Prostate gland (tissue), 2 donors: ENCODE measurements around the gene GNA15.

Experiments used
- POLR2A ChIP-seq: fragments of 450-650 bp; IDR thresholded peaks from one replicate; pipeline ENCODE4 v1.6.1; 2016; ENCODE audit warnings: antibody characterized with exemption, mild to moderate bottlenecking
- POLR2AphosphoS5 ChIP-seq: sonication (generic); formaldehyde crosslinking; IDR thresholded peaks from one replicate; pipeline ENCODE4 v1.6.1; 2017; ENCODE audit warnings: antibody characterized with exemption
- TF ChIP-seq, protein P1 (sequence below), 4 experiments: fragments of 200-600 bp in 2 of 4; fragments of 450-650 bp in 2 of 4; sonication (generic) in 2 of 4; IDR thresholded peaks; 1 replicate in 3 of 4; 2 replicates in 1 of 4; pipeline ENCODE4 v1.5.1; 2016 to 2019; ENCODE audit warnings: antibody characterized with exemption in 4 of 4, mild to moderate bottlenecking in 2 of 4, moderate library complexity in 2 of 4

DNA sequence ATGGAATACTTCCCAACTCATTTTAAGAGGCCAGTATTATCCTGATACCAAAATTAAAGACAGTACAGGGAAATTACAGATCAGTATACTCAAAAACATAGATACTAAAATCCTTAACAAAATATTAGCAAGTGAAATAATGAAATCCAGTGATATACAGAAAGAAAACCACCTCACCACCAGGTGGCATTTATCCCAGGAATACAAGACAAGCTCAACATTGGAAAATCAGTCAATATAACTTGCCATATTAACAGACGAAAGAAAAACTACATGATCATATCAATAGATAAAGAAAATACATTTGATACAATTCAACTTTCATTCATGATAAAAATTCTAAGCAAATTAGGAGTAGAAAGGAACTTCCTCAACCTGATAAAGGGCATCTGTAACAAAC is 6.7 kb upstream of the GNA15 start:
- TF ChIP-seq, protein P1, sequence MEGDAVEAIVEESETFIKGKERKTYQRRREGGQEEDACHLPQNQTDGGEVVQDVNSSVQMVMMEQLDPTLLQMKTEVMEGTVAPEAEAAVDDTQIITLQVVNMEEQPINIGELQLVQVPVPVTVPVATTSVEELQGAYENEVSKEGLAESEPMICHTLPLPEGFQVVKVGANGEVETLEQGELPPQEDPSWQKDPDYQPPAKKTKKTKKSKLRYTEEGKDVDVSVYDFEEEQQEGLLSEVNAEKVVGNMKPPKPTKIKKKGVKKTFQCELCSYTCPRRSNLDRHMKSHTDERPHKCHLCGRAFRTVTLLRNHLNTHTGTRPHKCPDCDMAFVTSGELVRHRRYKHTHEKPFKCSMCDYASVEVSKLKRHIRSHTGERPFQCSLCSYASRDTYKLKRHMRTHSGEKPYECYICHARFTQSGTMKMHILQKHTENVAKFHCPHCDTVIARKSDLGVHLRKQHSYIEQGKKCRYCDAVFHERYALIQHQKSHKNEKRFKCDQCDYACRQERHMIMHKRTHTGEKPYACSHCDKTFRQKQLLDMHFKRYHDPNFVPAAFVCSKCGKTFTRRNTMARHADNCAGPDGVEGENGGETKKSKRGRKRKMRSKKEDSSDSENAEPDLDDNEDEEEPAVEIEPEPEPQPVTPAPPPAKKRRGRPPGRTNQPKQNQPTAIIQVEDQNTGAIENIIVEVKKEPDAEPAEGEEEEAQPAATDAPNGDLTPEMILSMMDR (IDR thresholded peaks at IDR 0.05) = peak in 3 of 4 experiments; percentile 57 to 72 (median 72)
- TF ChIP-seq POLR2A (no peak), POLR2AphosphoS5 (peak; percentile 8)
